ENCODE data around the gene C17orf67. TPM values are rescaled to one million over a fixed set of nuclear protein-coding genes. Genes with fewer than 3 reads are reported as not detected.

The C17orf67 gene
- total RNA-seq, 1 donor from 2014 or later, result 2.4 TPM

GRCh38 chr17:56822725-56823124 is 11.0 kb downstream of the C17orf67 start:
- no peak for DNase-seq (ENCODE audit: extremely low spot score, unreplicated experiment)
- Mint-ChIP-seq H3K9me3 (ENCODE audit: unreplicated experiment) (no peaks in the 10 kb centered on the region), H3K4me1 (ENCODE audit: unreplicated experiment) (peaks cover 3% of the 10 kb centered on the region), H3K36me3 (ENCODE audit: unreplicated experiment) (peaks cover 2% of the 10 kb centered on the region), H3K27me3 (ENCODE audit: unreplicated experiment) (no peaks in the 10 kb centered on the region), H3K27ac (ENCODE audit: unreplicated experiment) (no peak overlapping the region), H3K4me3 (ENCODE audit: unreplicated experiment) (no peak overlapping the region)
- TF ChIP-seq, protein P1, sequence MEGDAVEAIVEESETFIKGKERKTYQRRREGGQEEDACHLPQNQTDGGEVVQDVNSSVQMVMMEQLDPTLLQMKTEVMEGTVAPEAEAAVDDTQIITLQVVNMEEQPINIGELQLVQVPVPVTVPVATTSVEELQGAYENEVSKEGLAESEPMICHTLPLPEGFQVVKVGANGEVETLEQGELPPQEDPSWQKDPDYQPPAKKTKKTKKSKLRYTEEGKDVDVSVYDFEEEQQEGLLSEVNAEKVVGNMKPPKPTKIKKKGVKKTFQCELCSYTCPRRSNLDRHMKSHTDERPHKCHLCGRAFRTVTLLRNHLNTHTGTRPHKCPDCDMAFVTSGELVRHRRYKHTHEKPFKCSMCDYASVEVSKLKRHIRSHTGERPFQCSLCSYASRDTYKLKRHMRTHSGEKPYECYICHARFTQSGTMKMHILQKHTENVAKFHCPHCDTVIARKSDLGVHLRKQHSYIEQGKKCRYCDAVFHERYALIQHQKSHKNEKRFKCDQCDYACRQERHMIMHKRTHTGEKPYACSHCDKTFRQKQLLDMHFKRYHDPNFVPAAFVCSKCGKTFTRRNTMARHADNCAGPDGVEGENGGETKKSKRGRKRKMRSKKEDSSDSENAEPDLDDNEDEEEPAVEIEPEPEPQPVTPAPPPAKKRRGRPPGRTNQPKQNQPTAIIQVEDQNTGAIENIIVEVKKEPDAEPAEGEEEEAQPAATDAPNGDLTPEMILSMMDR (IDR thresholded peaks at IDR 0.05), result no peak

GRCh38 chr17:56821847-56822534 is 11.7 kb downstream of the C17orf67 start:
- DNase-seq (ENCODE audit: extremely low spot score, unreplicated experiment), result no peak
- Mint-ChIP-seq H3K9me3 (ENCODE audit: unreplicated experiment) (no peaks in the 10 kb centered on the region), H3K4me1 (ENCODE audit: unreplicated experiment) (peaks cover 5% of the 10 kb centered on the region), H3K36me3 (ENCODE audit: unreplicated experiment) (peaks cover 2% of the 10 kb centered on the region), H3K4me3 (ENCODE audit: unreplicated experiment) (no peak overlapping the region), H3K27ac (ENCODE audit: unreplicated experiment) (no peak overlapping the region), H3K27me3 (ENCODE audit: unreplicated experiment) (no peaks in the 10 kb centered on the region)
- TF ChIP-seq, protein P1 (IDR thresholded peaks at IDR 0.05), result no peak

DNA sequence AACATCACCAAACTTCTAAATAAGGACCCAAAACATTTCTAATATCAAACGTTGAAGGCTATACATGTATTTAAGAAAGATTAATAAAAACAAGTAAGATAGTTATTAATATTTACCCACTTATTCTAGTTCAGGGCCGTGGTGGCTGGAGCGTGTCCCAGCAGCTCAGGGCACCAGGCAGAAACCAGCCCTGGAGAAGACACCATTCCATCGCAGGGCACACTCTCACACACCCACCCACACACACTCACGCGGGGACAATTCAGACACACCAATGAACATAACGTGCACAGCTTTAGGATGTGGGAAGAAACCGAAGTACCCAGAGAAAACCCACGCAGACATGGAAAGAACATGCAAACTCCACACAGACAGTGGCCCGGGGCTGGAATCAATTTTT is 13.5 kb downstream of the C17orf67 start:
- TF ChIP-seq, protein P1 (IDR thresholded peaks at IDR 0.05), result no peak
- DNase-seq (ENCODE audit: extremely low spot score, unreplicated experiment), result no peak
- H3K9me3 Mint-ChIP-seq (ENCODE audit: unreplicated experiment), result no peaks in the 10 kb centered on the region
- peaks cover 2% of the 10 kb centered on the region for H3K36me3 Mint-ChIP-seq (ENCODE audit: unreplicated experiment)
- no peaks in the 10 kb centered on the region for H3K27me3 Mint-ChIP-seq (ENCODE audit: unreplicated experiment)
- no peak overlapping the region for H3K4me3 Mint-ChIP-seq (ENCODE audit: unreplicated experiment)
- peaks cover 5% of the 10 kb centered on the region for H3K4me1 Mint-ChIP-seq (ENCODE audit: unreplicated experiment)
- no peak overlapping the region for H3K27ac Mint-ChIP-seq (ENCODE audit: unreplicated experiment)

DNA sequence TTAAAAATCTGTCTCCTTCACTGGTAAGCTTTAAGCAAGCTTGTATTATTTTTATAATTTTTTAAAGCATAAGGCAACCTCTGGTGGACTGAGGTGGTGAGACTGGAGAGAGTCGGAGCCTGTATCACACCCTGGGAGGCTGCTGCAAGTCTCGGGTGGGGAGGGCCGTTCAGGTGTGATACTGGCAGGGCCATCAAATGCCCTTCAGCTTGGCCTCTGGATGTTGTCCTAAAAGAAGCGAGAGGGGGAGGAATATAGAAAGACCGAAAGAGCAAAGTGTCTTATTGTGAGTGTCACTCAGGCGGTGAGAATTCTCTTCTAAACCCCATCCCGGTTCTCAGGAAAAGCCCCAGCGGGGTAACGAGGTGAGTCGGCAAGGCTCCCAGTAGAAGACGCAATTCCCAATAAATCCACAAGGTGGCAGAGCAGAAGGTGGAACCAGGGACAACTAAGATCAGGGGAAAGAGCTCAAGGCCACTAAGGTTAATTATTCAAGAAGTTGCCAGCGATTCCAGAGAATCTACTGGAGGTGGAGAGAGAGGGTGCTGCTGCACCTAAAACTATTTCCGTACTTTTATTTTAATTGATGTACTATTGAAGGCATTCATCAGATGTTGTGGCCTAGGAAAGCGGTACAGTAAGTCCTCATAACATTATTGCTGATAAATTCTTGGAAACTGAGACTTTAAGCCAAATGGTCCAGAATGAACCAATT is 14.1 kb downstream of the C17orf67 start:
- Mint-ChIP-seq H3K4me1 (ENCODE audit: unreplicated experiment) (peaks cover 5% of the 10 kb centered on the region), H3K27ac (ENCODE audit: unreplicated experiment) (no peak overlapping the region), H3K36me3 (ENCODE audit: unreplicated experiment) (peaks cover 2% of the 10 kb centered on the region), H3K27me3 (ENCODE audit: unreplicated experiment) (no peaks in the 10 kb centered on the region), H3K9me3 (ENCODE audit: unreplicated experiment) (no peaks in the 10 kb centered on the region), H3K4me3 (ENCODE audit: unreplicated experiment) (no peak overlapping the region)
- DNase-seq (ENCODE audit: extremely low spot score, unreplicated experiment), result no peak
- TF ChIP-seq, protein P1 (IDR thresholded peaks at IDR 0.05), result peak; percentile 88

DNA sequence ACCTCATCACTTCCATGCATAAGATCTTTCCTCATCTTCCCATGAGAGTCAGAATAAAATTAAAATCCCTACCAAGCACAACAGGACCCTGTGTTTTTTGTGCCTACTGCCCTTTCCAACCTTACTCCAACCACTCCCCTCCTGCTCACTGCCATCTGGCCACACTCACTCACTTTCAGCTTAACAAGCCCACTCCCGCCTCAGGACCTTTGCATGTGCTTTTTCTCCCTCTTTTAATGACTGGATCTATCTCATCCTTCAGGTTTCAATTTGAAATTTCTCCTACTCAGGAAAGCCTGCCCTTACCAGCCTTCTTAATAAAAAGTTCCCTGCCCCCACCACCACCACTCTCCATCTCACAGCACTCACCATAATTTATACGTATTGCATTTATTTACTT is 14.7 kb downstream of the C17orf67 start:
- no peak for DNase-seq (ENCODE audit: extremely low spot score, unreplicated experiment)
- Mint-ChIP-seq H3K9me3 (ENCODE audit: unreplicated experiment) (no peaks in the 10 kb centered on the region), H3K4me3 (ENCODE audit: unreplicated experiment) (no peak overlapping the region), H3K27me3 (ENCODE audit: unreplicated experiment) (no peaks in the 10 kb centered on the region), H3K36me3 (ENCODE audit: unreplicated experiment) (peaks cover 2% of the 10 kb centered on the region), H3K27ac (ENCODE audit: unreplicated experiment) (no peak overlapping the region), H3K4me1 (ENCODE audit: unreplicated experiment) (peaks cover 5% of the 10 kb centered on the region)
- TF ChIP-seq, protein P1 (IDR thresholded peaks at IDR 0.05), result no peak
